Pancreas (tissue), 10 donors: ENCODE measurements around the gene NOL8. TPM values are rescaled to one million over a fixed set of nuclear protein-coding genes. Genes with fewer than 3 reads are reported as not detected.

Experiments used
- ATAC-seq, 4 donors: fragments of 200-7000 bp; cut with Tn5 transposase; one replicate each; pipeline versions ENCODE4 v1.8.0 to v1.9.1; 2020; ENCODE audit warnings: mild to moderate bottlenecking in 4 of 4, moderate library complexity in 4 of 4
- DNase-seq, 6 donors: peaks; one replicate each; pipeline ENCODE4 v3.0.0-alpha.2; 2020
- FAIRE-seq: peaks from 2 replicates; lab custom pipeline; 2012; peaks lifted over from hg19 to GRCh38; lab: Jason Lieb, UNC
- H3K27ac ChIP-seq, 4 donors: fragments of 200-600 bp; sonication (generic); 1 replicate in 3 of 4; 2 replicates in 1 of 4; pipeline versions ENCODE4 v1.5.0 to v1.8.0; 2020
- H3K27me3 ChIP-seq, 4 donors: fragments of 200-600 bp; one replicate each; pipeline ENCODE4 v1.8.0; 2021
- H3K36me3 ChIP-seq, 3 donors: fragments of 200-600 bp; sonication (generic) in 1 of 3; one replicate each; pipeline versions ENCODE4 v1.5.0 to v1.8.0; 2020 to 2021
- H3K4me1 ChIP-seq, 3 donors: fragments of 200-600 bp; one replicate each; pipeline ENCODE4 v1.8.0; 2021
- H3K4me3 ChIP-seq, 4 donors: fragments of 200-600 bp; sonication (generic) in 2 of 4; one replicate each; pipeline versions ENCODE4 v1.5.0 to v1.8.0; 2020 to 2021
- H3K9me3 ChIP-seq, 4 donors: fragments of 200-600 bp; one replicate each; pipeline ENCODE4 v1.8.0; 2021
- CTCF ChIP-seq, 4 donors: fragments of 200-600 bp; sonication (generic) in 3 of 4; IDR thresholded peaks; one replicate each; pipeline versions ENCODE4 v1.5.0 to v1.8.0; 2021; ENCODE audit warnings: antibody characterized with exemption in 4 of 4
- WGBS, 2 donors: extraction: QIAGEN DNeasy Blood & Tissue Kit; methylation state at CpG; one replicate each; pipeline ENCODE4 v1.1.7; 2013; 5-methylcytosine and 5-hydroxymethylcytosine counted together
- intact Hi-C, 3 donors: fragments of 100-400 bp; cut with DNase I; formaldehyde crosslinking; loops; one replicate each; pipeline versions ENCODE4 v1.11.1 to v1.14.2; 2022
- polyA plus RNA-seq, 2 donors: library from polyadenylated mRNA; stranded (reverse); fragments of 200-250 nt; gene quantifications; one replicate each; pipeline ENCODE4 v1.2.3, GENCODE V29; 2013
- total RNA-seq, 6 donors: library from RNA; stranded (reverse); fragmentation: NEBNext Ultra II Directional in 4 of 6; extraction: Animal tissue kit (Norgen Biotek cat#: 25700) in 4 of 6; gene quantifications; one replicate each; pipeline versions ENCODE4 v1.2.1 to v1.2.4, GENCODE V29; 2021 to 2023
- donor health status: healthy with polysubstance abuse.
- donor health status: DM: no; HTN: no; CAD: no; lungs with moderate emphysema.
- donor health status: DM: no; HTN: no; CAD: no.
- donor health status: control.
- donor health status: control.
- donor health status: Bipolar disorder and iron deficiency.
- donor health status: DM: yes; HTN: yes; CAD: no.
- donor health status: DM: no; HTN: no; CAD: no.
- donor health status: DM: no; HTN: no; CAD: no.
- donor health status: DM: yes; HTN: yes; CAD: no.

The NOL8 gene
- total and polyA plus RNA-seq, 8 donors = 9.7 to 20.6 (median 14.9) TPM

GRCh38 chr9:92276331-92277032 is 48.7 kb downstream of the NOL8 start:
- Histone ChIP-seq H3K36me3 (peaks cover 12 to 65% (median 25%) of the 10 kb centered on the region in 3 donors), H3K27me3 (no peaks in the 10 kb centered on the region), H3K9me3 (no peaks in the 10 kb centered on the region), H3K27ac (no peak overlapping the region), H3K4me1 (no peaks in the 10 kb centered on the region), H3K4me3 (no peak overlapping the region)
- WGBS, 2 donors = 75 to 77% methylated on average over 11 of the region's 11 CpGs
- ATAC-seq (no peak), FAIRE-seq (no peak), DNase-seq (no peak)
- no peak for TF ChIP-seq CTCF (IDR thresholded peaks at IDR 0.05)
- intact Hi-C loops = no loop called here

DNA sequence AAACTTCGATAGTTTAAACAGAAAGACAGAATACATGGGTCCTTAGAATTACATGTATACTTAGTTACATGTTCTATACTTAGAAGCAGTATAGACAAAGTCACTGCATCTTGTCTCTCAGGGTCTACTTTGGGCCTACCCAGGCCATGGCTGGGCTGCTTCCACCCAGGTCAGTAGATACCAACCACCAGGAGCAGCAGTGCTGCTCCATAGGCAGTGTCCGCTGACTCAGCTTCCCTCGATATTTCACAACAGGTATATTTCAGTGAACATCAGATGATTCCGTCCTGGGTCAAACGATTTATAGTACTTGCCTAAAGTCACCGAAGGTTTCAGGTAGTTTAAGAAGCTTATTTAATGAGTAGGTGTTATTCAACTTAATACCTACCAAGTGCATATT is 49.6 kb downstream of the NOL8 start:
- intact Hi-C loops = no loop called here
- Histone ChIP-seq H3K27ac (no peak overlapping the region), H3K4me1 (no peaks in the 10 kb centered on the region), H3K36me3 (peaks cover 18 to 75% (median 34%) of the 10 kb centered on the region in 3 donors), H3K9me3 (no peaks in the 10 kb centered on the region), H3K27me3 (no peaks in the 10 kb centered on the region), H3K4me3 (no peak overlapping the region)
- ATAC-seq (no peak), FAIRE-seq (no peak), DNase-seq (no peak)
- 88 to 92% methylated on average over 6 of the region's 6 CpGs for WGBS, 2 donors
- no peak for TF ChIP-seq CTCF (IDR thresholded peaks at IDR 0.05)

DNA sequence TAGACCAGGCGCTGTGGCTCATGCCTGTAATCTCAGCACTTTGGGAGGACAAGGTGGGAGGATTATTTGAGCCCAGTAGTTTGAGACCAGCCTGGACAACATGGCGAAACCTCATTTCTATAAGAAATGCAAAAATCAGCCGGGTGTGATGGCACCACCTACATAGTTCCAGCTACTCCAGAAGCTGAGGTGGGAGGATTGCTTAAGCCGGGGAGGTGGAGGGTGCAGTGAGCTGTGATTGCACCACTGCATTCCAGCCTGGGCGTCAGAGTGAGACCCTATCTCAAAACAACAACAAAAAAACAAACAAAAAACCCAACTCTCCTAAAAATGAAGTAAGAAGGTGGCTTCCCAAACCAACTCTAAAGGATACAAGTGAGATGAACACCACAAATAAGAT is 54.6 kb downstream of the NOL8 start:
- no peak for ATAC-seq
- H3K36me3 ChIP-seq = peaks cover 12 to 94% (median 36%) of the 10 kb centered on the region in 3 donors
- H3K4me3 ChIP-seq = no peak overlapping the region
- H3K27ac ChIP-seq = no peak overlapping the region
- H3K9me3 ChIP-seq = no peaks in the 10 kb centered on the region
- DNase-seq = no peak
- 92 to 96% methylated on average over 5 of the region's 5 CpGs for WGBS, 2 donors
- no peaks in the 10 kb centered on the region for H3K27me3 ChIP-seq
- TF ChIP-seq CTCF (IDR thresholded peaks at IDR 0.05) = no peak
- no peaks in the 10 kb centered on the region for H3K4me1 ChIP-seq
- FAIRE-seq = no peak
- intact Hi-C loops = no loop called here

GRCh38 chr9:92266486-92266885 is 58.7 kb downstream of the NOL8 start:
- FAIRE-seq = no peak
- Histone ChIP-seq H3K36me3 (peaks cover 15 to 100% (median 42%) of the 10 kb centered on the region in 3 donors), H3K9me3 (no peaks in the 10 kb centered on the region), H3K4me1 (no peaks in the 10 kb centered on the region), H3K27me3 (no peaks in the 10 kb centered on the region), H3K4me3 (no peak overlapping the region), H3K27ac (no peak overlapping the region)
- DNase-seq = no peak
- TF ChIP-seq CTCF (IDR thresholded peaks at IDR 0.05) = no peak
- 75 to 81% methylated on average over 4 of the region's 4 CpGs for WGBS, 2 donors
- ATAC-seq = no peak
- intact Hi-C loops = loop anchor here in 1 of 3 donors (10.0 kb wide), 1 partner anchor 48 kb away; no protein-coding TSS in a partner anchor

- 91 to 97% methylated on average over 3 of the region's 3 CpGs for WGBS, 2 donors
- intact Hi-C loops = loop anchor here in 1 of 3 donors (10.0 kb wide), 1 partner anchor 50 kb away; no protein-coding TSS in a partner anchor
- no peak for ATAC-seq
- Histone ChIP-seq H3K4me3 (no peak overlapping the region), H3K36me3 (peaks cover 9 to 100% (median 36%) of the 10 kb centered on the region in 3 donors), H3K9me3 (no peaks in the 10 kb centered on the region), H3K27ac (no peak overlapping the region), H3K4me1 (no peaks in the 10 kb centered on the region), H3K27me3 (no peaks in the 10 kb centered on the region)
- TF ChIP-seq CTCF (IDR thresholded peaks at IDR 0.05) = no peak
- FAIRE-seq = no peak
- DNase-seq = no peak
Observed at GRCh38 chr9:92265154-92265553, 60.0 kb downstream of the NOL8 start.
